ENCODE data around the gene LZTS2.

LZTS2 gene

GRCh38 chr10:101007915-101008822 lies 8.6 kb downstream of the LZTS2 start:
- TF ChIP-seq ZFX (IDR thresholded peaks at IDR 0.05), result no peak
- TF ChIP-seq, protein P1, sequence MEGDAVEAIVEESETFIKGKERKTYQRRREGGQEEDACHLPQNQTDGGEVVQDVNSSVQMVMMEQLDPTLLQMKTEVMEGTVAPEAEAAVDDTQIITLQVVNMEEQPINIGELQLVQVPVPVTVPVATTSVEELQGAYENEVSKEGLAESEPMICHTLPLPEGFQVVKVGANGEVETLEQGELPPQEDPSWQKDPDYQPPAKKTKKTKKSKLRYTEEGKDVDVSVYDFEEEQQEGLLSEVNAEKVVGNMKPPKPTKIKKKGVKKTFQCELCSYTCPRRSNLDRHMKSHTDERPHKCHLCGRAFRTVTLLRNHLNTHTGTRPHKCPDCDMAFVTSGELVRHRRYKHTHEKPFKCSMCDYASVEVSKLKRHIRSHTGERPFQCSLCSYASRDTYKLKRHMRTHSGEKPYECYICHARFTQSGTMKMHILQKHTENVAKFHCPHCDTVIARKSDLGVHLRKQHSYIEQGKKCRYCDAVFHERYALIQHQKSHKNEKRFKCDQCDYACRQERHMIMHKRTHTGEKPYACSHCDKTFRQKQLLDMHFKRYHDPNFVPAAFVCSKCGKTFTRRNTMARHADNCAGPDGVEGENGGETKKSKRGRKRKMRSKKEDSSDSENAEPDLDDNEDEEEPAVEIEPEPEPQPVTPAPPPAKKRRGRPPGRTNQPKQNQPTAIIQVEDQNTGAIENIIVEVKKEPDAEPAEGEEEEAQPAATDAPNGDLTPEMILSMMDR (conservative IDR thresholded peaks at IDR 0.05), result no peak
- no peak overlapping the region for H3K27ac ChIP-seq

GRCh38 chr10:101008823-101009423 lies 9.3 kb downstream of the LZTS2 start:
- H3K27ac ChIP-seq, result no peak overlapping the region
- TF ChIP-seq ZFX (IDR thresholded peaks at IDR 0.05), result no peak
- TF ChIP-seq, protein P1 (conservative IDR thresholded peaks at IDR 0.05), result no peak

GRCh38 chr10:101010329-101010728 lies 10.7 kb downstream of the LZTS2 start:
- TF ChIP-seq, protein P1 (conservative IDR thresholded peaks at IDR 0.05), result no peak
- no peak for TF ChIP-seq ZFX (IDR thresholded peaks at IDR 0.05)
- no peak overlapping the region for H3K27ac ChIP-seq

DNA sequence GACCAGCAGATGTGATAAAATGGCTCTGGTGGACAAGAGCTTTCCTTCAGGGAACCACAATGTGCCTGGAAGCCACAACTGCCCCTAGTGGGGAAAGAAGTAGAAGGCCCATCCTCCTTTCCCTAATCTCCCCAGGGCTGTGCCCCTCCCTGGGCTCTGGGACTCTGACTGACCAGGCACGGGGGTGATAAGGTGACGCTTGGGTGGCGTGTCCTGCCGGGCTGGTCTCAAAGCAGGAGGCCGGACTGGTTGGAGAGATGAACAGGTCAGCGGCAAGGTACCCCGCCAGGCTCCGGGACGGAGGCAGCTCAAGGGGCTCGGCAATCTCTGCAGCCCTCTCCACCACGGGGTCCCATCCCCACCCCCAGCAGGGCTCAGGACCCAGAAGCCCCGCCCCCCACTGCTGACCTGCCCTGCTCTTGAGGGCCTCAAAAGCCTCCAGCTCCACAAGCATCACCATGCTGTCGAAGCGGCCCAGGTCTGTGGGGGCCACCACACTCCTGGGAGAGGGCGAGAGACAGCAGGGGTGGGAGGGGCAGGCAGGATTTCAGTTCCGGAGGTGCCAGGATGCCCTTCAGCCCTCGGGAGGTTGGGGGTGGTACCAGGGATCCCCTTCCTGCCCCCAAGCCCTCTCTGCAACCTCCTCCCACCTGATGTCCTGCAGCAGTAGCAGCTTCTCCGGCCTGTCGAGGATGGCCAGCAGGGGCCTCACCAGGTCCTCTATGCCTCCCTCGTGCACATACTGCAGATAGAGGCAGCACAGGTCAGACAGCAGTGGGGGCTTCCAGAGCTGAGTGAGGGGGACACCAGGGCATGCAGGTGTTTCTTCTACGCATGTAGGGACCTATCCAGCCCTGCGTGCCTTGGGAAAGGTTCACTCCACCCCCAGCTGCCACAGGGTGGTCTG lies 12.2 kb downstream of the LZTS2 start:
- no peak overlapping the region for H3K27ac ChIP-seq
- TF ChIP-seq ZFX (IDR thresholded peaks at IDR 0.05), result no peak
- TF ChIP-seq, protein P1 (conservative IDR thresholded peaks at IDR 0.05), result no peak

DNA sequence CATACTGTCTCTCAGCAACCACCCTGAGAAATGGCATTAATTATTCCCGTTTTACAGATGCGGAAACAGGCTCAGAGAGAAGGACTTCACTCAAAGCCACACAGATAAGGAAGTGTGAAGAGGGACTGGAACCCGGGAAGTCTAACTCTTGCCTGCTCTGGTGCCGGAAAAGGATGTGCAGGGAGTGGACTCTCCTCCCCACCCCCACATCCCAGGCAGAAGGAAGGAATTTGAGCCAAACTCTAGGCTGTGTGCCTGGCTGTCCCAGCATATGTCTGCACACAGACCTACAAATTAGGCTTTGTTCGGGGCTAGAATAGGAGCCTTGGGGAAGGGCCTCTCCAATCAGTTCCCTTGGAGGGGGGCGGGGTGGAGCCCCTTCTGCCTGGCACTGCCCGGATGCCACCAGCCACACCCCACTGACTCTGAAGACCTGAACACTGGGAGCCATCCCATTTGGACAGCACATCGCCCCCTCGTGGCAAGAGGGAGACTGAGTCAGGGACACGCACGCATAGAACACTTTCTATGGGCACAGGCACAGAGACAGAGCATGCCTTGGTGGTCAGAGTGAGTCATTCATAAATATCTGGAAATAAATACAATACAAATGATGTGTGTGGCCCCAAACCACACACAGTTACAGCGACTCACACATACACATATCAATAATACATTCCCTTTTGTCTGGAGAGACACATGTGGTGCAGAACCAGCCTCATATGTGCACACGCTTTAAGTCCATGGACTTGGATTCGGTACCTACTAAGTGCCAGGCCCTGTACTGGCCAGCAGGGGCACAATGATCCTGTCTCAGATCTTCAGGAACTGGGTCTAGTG lies 13.1 kb downstream of the LZTS2 start:
- H3K27ac ChIP-seq, result no peak overlapping the region
- TF ChIP-seq, protein P1 (conservative IDR thresholded peaks at IDR 0.05), result peak; percentile 82
- no peak for TF ChIP-seq ZFX (IDR thresholded peaks at IDR 0.05)

DNA sequence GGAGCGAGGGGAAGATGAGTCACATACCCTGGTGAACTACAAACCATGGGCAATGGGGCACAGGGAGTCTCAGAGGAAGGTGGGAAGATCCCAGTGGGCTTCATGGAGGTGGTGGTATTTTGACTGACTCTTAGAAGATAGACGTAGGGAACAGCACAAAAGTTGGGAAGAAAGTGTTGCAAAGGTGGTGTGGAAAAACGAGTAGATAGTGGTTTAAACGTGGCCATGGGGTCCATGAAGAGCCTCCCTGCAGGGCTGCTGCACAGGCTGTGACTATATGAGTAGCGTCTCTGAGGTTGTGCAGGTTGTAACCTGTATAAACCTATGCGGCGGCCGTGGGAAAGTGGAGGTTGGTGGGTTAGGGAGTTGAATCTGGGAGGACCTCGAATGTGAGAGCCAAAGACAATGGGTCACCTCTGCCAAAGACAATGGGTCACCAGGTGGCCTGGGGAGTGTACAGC lies 13.8 kb downstream of the LZTS2 start:
- no peak for TF ChIP-seq ZFX (IDR thresholded peaks at IDR 0.05)
- TF ChIP-seq, protein P1 (conservative IDR thresholded peaks at IDR 0.05), result no peak
- no peak overlapping the region for H3K27ac ChIP-seq
